ENCODE data around the gene FOXO6.
A peak's percentile ranks its signal among the peaks of the same experiment; 100 is the strongest.

FOXO6 gene

GRCh38 chr1:41353744-41354143 lies 7.5 kb upstream of the FOXO6 start:
- DNase-seq: no peak

GRCh38 chr1:41354956-41355355 lies 6.3 kb upstream of the FOXO6 start:
- no peak for DNase-seq

- DNase-seq: no peak
Measured at GRCh38 chr1:41355356-41355755, 5.9 kb upstream of the FOXO6 start.

GRCh38 chr1:41355761-41356160 lies 5.5 kb upstream of the FOXO6 start:
- DNase-seq: no peak

- DNase-seq: no peak
Measured at GRCh38 chr1:41356752-41357151, 4.5 kb upstream of the FOXO6 start.

GRCh38 chr1:41357451-41358101 lies 3.7 kb upstream of the FOXO6 start:
- DNase-seq: peak; percentile 75

- DNase-seq: peak; percentile 47
Measured at GRCh38 chr1:41358131-41359021, 2.9 kb upstream of the FOXO6 start.

GRCh38 chr1:41359211-41360073 lies 1.8 kb upstream of the FOXO6 start:
- DNase-seq: no peak

- DNase-seq: no peak
Measured at GRCh38 chr1:41360074-41360785, 1.0 kb upstream of the FOXO6 start.

- DNase-seq: peak; percentile 76
Measured at GRCh38 chr1:41361495-41362356, 492 bp downstream of the FOXO6 start.

GRCh38 chr1:41362357-41362721 lies 1.1 kb downstream of the FOXO6 start:
- DNase-seq: no peak

GRCh38 chr1:41362749-41363590 lies 1.7 kb downstream of the FOXO6 start:
- peak; percentile 30 for DNase-seq

GRCh38 chr1:41363591-41364320 lies 2.5 kb downstream of the FOXO6 start:
- DNase-seq: peak; percentile 11

- no peak for DNase-seq
Measured at GRCh38 chr1:41364442-41365319, 3.4 kb downstream of the FOXO6 start.

- DNase-seq: no peak
Measured at GRCh38 chr1:41365320-41365633, 4.0 kb downstream of the FOXO6 start.

GRCh38 chr1:41365772-41366454 lies 4.7 kb downstream of the FOXO6 start:
- DNase-seq: peak; percentile 58

- DNase-seq: peak; percentile 62
Measured at GRCh38 chr1:41366455-41367287, 5.4 kb downstream of the FOXO6 start.

- no peak for DNase-seq
Measured at GRCh38 chr1:41367288-41367642, 6.0 kb downstream of the FOXO6 start.

Measured in eye (tissue), 1 donor.